HCT116 (cell line): ENCODE data around the gene PAPOLB. TPM values are rescaled to one million over a fixed set of nuclear protein-coding genes. Genes with fewer than 3 reads are reported as not detected.

Experiments used
- ATAC-seq: fragments of 200-7000 bp; cut with Tn5 transposase; 2 replicates; pipeline ENCODE4 v1.9.1; 2020; ENCODE audit warnings: mild to moderate bottlenecking, moderate library complexity
- BruUV-seq: library from RNA; stranded (reverse); fragments of 400-500 nt; replicated peaks from 2 replicates; lab custom pipeline; 2021; lab: Mats Ljungman, UMichigan
- CTCF ChIA-PET: fragments of 300-600 bp; sonication (Branson Sonifier 250); formaldehyde crosslinking; loops from one replicate; lab custom pipeline; 2021; ENCODE audit warnings: antibody characterized with exemption; lab: Charles Lee
- POLR2A ChIA-PET: fragments of 300-600, 350-600 bp; sonication (Branson Sonifier 250); formaldehyde crosslinking; loops from one replicate; lab custom pipeline; 2021; ENCODE audit warnings: antibody characterized with exemption; lab: Charles Lee
- RAD21 ChIA-PET, 2 experiments: fragments of 300-600 bp; sonication (Branson Sonifier 250); formaldehyde crosslinking; loops; one replicate each; lab custom pipeline; 2023; ENCODE audit warnings: low total read pairs in 2 of 2; ENCODE audit not compliant: uncharacterized antibody in 2 of 2, unreplicated experiment in 2 of 2, low non-redundant PET in 1 of 2; lab: Charles Lee
- DNase-seq: peaks from one replicate; pipeline ENCODE4 v3.0.0-alpha.2; 2010; ENCODE audit warnings: low read depth, low spot score
- H2AFZ ChIP-seq: fragments of 200-600 bp; shearing (Covaris generic), sonication (generic); 2 replicates; pipeline ENCODE4 v1.6.1; 2017; ENCODE audit warnings: low read depth, mixed run types, mixed read lengths, antibody characterized with exemption, low read length; ENCODE audit not compliant: poor library complexity, severe bottlenecking
- H3K27ac ChIP-seq: 2 replicates; pipeline ENCODE4 v1.5.1; 2012; ENCODE audit warnings: low read depth, low read length
- H3K27me3 ChIP-seq: fragments of 200-600 bp; sonication (generic); 2 replicates; pipeline ENCODE4 v1.6.1; 2016; ENCODE audit warnings: mixed run types, low read length, mixed read lengths; ENCODE audit not compliant: insufficient read depth
- H3K36me3 ChIP-seq, 2 experiments: fragments of 200-500 bp in 1 of 2; fragments of 200-600 bp in 1 of 2; sonication (Bioruptor generic) in 1 of 2; sonication (generic) in 1 of 2; 2 replicates each; pipeline versions ENCODE4 v1.5.1 to v1.6.1; 2014 to 2016; ENCODE audit warnings: low read length in 2 of 2, inconsistent platforms in 1 of 2, mixed read lengths in 1 of 2, mixed run types in 1 of 2; ENCODE audit not compliant: insufficient read depth in 2 of 2, control insufficient read depth in 1 of 2
- H3K4me1 ChIP-seq, 2 experiments: fragments of 200-600 bp in 1 of 2; sonication (generic) in 1 of 2; 2 replicates each; pipeline versions ENCODE4 v1.5.1 to v1.6.1; 2012 to 2017; ENCODE audit warnings: low read length in 2 of 2, inconsistent platforms in 1 of 2, mild to moderate bottlenecking in 1 of 2, mixed read lengths in 1 of 2, mixed run types in 1 of 2, moderate library complexity in 1 of 2; ENCODE audit not compliant: insufficient read depth in 2 of 2, control insufficient read depth in 1 of 2
- H3K4me2 ChIP-seq: fragments of 200-600 bp; sonication (generic); 2 replicates; pipeline ENCODE4 v1.6.1; 2017; ENCODE audit warnings: mixed run types, low read length, mixed read lengths
- H3K4me3 ChIP-seq, 2 experiments: fragments of 200-600 bp in 1 of 2; sonication (generic) in 1 of 2; replicated peaks in 1 of 2; 2 replicates each; pipeline ENCODE4 v1.5.1; 2011 to 2016; ENCODE audit warnings: low read length in 2 of 2, control low read depth in 1 of 2, low read depth in 1 of 2, mild to moderate bottlenecking in 1 of 2, mixed read lengths in 1 of 2, mixed run types in 1 of 2
- H3K79me2 ChIP-seq: fragments of 200-600 bp; sonication (generic); 2 replicates; pipeline ENCODE4 v1.6.1; 2017; ENCODE audit warnings: mild to moderate bottlenecking, mixed run types, low read length, moderate library complexity, mixed read lengths; ENCODE audit not compliant: insufficient read depth
- H3K9ac ChIP-seq: fragments of 200-600 bp; sonication (generic); 2 replicates; pipeline ENCODE4 v1.6.1; 2016; ENCODE audit warnings: low read length, mixed read lengths
- H3K9me2 ChIP-seq: fragments of 200-600 bp; sonication (generic), shearing (Covaris generic); 2 replicates; pipeline ENCODE4 v1.6.1; 2017; ENCODE audit warnings: mixed run types, mild to moderate bottlenecking, moderate library complexity; ENCODE audit not compliant: insufficient read depth
- H3K9me3 ChIP-seq, 2 experiments: fragments of 200-500 bp in 1 of 2; fragments of 200-600 bp in 1 of 2; sonication (Bioruptor generic) in 1 of 2; sonication (generic) in 1 of 2; 2 replicates each; pipeline ENCODE4 v1.6.1; 2014 to 2017; ENCODE audit warnings: low read length in 2 of 2, mixed read lengths in 2 of 2, inconsistent platforms in 1 of 2, low read depth in 1 of 2, mild to moderate bottlenecking in 1 of 2, mixed run types in 1 of 2, moderate library complexity in 1 of 2; ENCODE audit not compliant: control insufficient read depth in 1 of 2, insufficient read depth in 1 of 2
- H4K20me1 ChIP-seq: fragments of 200-600 bp; sonication (generic), shearing (Covaris generic); 2 replicates; pipeline ENCODE4 v1.6.1; 2017; ENCODE audit warnings: mixed run types, mild to moderate bottlenecking, moderate library complexity; ENCODE audit not compliant: insufficient read depth
- CBX3 ChIP-seq: IDR thresholded peaks from 2 replicates; pipeline ENCODE4 v1.6.1; 2012; ENCODE audit warnings: low read depth
- CEBPB ChIP-seq: IDR thresholded peaks from 2 replicates; pipeline ENCODE4 v1.6.1; 2012; ENCODE audit warnings: low read depth
- EGR1 ChIP-seq: IDR thresholded peaks from 2 replicates; pipeline ENCODE4 v1.6.1; 2012; ENCODE audit warnings: low read depth
- ELF1 ChIP-seq: IDR thresholded peaks from 2 replicates; pipeline ENCODE4 v1.6.1; 2012; ENCODE audit warnings: low read depth, borderline replicate concordance
- EZH2 ChIP-seq: fragments of 200-600 bp; sonication (generic); IDR thresholded peaks from 2 replicates; pipeline ENCODE4 v1.6.1; 2017; ENCODE audit warnings: antibody characterized with exemption, mixed run types
- FOSL1 ChIP-seq: IDR thresholded peaks from 2 replicates; pipeline ENCODE4 v1.6.1; 2012; ENCODE audit warnings: low read depth
- JUND ChIP-seq: IDR thresholded peaks from 2 replicates; pipeline ENCODE4 v1.6.1; 2012
- POLR2A ChIP-seq: IDR thresholded peaks from 2 replicates; pipeline ENCODE4 v1.7.0; 2011; ENCODE audit warnings: borderline replicate concordance; ENCODE audit not compliant: insufficient read depth, insufficient read length; ENCODE audit errors: extremely low read depth
- POLR2AphosphoS5 ChIP-seq: IDR thresholded peaks from 2 replicates; pipeline ENCODE4 v1.6.1; 2011; ENCODE audit warnings: mild to moderate bottlenecking, low read depth, low read length, moderate library complexity
- SIN3A ChIP-seq: IDR thresholded peaks from 2 replicates; pipeline ENCODE4 v1.6.1; 2012; ENCODE audit warnings: low read depth
- SRF ChIP-seq: IDR thresholded peaks from 2 replicates; pipeline ENCODE4 v1.6.1; 2012; ENCODE audit warnings: low read depth
- TCF7L2 ChIP-seq: IDR thresholded peaks from 2 replicates; pipeline ENCODE4 v1.7.0; 2011; ENCODE audit warnings: borderline replicate concordance, inconsistent platforms; ENCODE audit not compliant: insufficient read depth, insufficient read length; ENCODE audit errors: extremely low read depth
- YY1 ChIP-seq: IDR thresholded peaks from 2 replicates; pipeline ENCODE4 v1.6.1; 2011; ENCODE audit warnings: low read length, low read depth, moderate library complexity, mild to moderate bottlenecking; ENCODE audit not compliant: insufficient replicate concordance; ENCODE audit errors: extremely low read depth
- ZFX ChIP-seq: fragments of 450-650 bp; IDR thresholded peaks from 2 replicates; pipeline ENCODE4 v1.6.1; 2017
- ZNF274 ChIP-seq: fragments of 200-500 bp; sonication (Bioruptor generic); IDR thresholded peaks from 2 replicates; pipeline ENCODE4 v1.6.1; 2014; ENCODE audit warnings: mild to moderate bottlenecking, low read depth, low read length, inconsistent platforms
- intact Hi-C: fragments of 100-400 bp; cut with micrococcal nuclease; formaldehyde crosslinking; loops from 2 replicates; pipeline ENCODE4 v1.10.0; 2022
- total RNA-seq: library from RNA; stranded (reverse); gene quantifications from one replicate; pipeline ENCODE4 v1.2.1, GENCODE V29; 2021; ENCODE audit not compliant: unreplicated experiment
- TF ChIP-seq, protein P1 (sequence below): IDR thresholded peaks from 2 replicates; pipeline ENCODE4 v1.6.1; 2012
- TF ChIP-seq, protein P2 (sequence below): IDR thresholded peaks from 2 replicates; pipeline ENCODE4 v1.6.1; 2012
- TF ChIP-seq, protein P3 (sequence below): IDR thresholded peaks from 2 replicates; pipeline ENCODE4 v1.6.1; 2012; ENCODE audit warnings: low read depth
- TF ChIP-seq, protein P4 (sequence below), 3 experiments: fragments of 200-600 bp in 1 of 3; sonication (generic) in 1 of 3; IDR thresholded peaks in 2 of 3; conservative IDR thresholded peaks in 1 of 3; 2 replicates each; pipeline ENCODE4 v1.5.1; 2012 to 2017; ENCODE audit warnings: low read depth in 2 of 3, low read length in 2 of 3, antibody characterized with exemption in 1 of 3, borderline replicate concordance in 1 of 3, control low read depth in 1 of 3, mild to moderate bottlenecking in 1 of 3, mixed read lengths in 1 of 3, mixed run types in 1 of 3, moderate library complexity in 1 of 3; ENCODE audit not compliant: insufficient read depth in 1 of 3
- TF ChIP-seq, protein P5 (sequence below): IDR thresholded peaks from 2 replicates; pipeline ENCODE4 v1.6.1; 2011; ENCODE audit warnings: mild to moderate bottlenecking, low read length, moderate library complexity; ENCODE audit not compliant: insufficient replicate concordance; ENCODE audit errors: extremely low read depth

PAPOLB gene
- total RNA-seq, 1 experiment from 2014 or later, result 0.20 TPM

DNA sequence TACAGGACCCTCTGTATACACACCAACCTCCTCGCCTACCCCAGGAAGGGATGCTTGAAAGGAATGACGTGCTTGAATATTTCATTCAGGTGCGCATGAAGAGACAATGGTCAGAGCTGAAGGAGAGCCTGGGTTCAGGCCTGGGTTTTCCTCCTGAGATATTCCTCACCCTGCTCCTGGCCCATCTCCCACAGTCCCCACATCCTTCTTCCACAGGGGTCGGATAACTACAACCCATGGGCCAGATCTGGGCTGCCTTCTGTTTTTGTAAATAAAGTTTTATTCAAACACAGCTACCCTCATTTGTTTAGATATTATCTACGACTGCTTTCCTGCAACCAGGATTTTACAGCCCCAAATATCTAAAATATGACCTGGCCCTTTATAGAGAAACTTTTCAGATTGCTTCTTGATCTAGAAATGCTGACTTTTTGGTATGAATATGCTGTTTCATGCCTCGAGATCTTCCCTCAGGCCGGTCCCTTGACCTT lies 23.5 kb upstream of the PAPOLB start:
- no peak overlapping the region for H3K27ac ChIP-seq
- ATAC-seq (no peak), DNase-seq (no peak)
- no peak overlapping the region for H2AFZ ChIP-seq
- BruUV-seq, result no TSS peak
- no peaks in the 10 kb centered on the region for H3K27me3 ChIP-seq
- TF ChIP-seq SRF, result no peak
- TF ChIP-seq TCF7L2, result no peak
- TF ChIP-seq ZNF274, result no peak
- no peak for TF ChIP-seq EGR1
- TF ChIP-seq CEBPB, result no peak
- TF ChIP-seq POLR2A, result no peak
- TF ChIP-seq FOSL1, result no peak
- no peak for TF ChIP-seq ZFX
- TF ChIP-seq EZH2, result no peak
- no peak for TF ChIP-seq ELF1
- TF ChIP-seq, protein P1, sequence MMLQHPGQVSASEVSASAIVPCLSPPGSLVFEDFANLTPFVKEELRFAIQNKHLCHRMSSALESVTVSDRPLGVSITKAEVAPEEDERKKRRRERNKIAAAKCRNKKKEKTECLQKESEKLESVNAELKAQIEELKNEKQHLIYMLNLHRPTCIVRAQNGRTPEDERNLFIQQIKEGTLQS, result no peak
- TF ChIP-seq JUND, result no peak
- TF ChIP-seq, protein P2, sequence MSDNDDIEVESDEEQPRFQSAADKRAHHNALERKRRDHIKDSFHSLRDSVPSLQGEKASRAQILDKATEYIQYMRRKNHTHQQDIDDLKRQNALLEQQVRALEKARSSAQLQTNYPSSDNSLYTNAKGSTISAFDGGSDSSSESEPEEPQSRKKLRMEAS, result no peak
- no peak for TF ChIP-seq POLR2AphosphoS5
- no peak for TF ChIP-seq YY1
- TF ChIP-seq, protein P3, sequence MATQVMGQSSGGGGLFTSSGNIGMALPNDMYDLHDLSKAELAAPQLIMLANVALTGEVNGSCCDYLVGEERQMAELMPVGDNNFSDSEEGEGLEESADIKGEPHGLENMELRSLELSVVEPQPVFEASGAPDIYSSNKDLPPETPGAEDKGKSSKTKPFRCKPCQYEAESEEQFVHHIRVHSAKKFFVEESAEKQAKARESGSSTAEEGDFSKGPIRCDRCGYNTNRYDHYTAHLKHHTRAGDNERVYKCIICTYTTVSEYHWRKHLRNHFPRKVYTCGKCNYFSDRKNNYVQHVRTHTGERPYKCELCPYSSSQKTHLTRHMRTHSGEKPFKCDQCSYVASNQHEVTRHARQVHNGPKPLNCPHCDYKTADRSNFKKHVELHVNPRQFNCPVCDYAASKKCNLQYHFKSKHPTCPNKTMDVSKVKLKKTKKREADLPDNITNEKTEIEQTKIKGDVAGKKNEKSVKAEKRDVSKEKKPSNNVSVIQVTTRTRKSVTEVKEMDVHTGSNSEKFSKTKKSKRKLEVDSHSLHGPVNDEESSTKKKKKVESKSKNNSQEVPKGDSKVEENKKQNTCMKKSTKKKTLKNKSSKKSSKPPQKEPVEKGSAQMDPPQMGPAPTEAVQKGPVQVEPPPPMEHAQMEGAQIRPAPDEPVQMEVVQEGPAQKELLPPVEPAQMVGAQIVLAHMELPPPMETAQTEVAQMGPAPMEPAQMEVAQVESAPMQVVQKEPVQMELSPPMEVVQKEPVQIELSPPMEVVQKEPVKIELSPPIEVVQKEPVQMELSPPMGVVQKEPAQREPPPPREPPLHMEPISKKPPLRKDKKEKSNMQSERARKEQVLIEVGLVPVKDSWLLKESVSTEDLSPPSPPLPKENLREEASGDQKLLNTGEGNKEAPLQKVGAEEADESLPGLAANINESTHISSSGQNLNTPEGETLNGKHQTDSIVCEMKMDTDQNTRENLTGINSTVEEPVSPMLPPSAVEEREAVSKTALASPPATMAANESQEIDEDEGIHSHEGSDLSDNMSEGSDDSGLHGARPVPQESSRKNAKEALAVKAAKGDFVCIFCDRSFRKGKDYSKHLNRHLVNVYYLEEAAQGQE, result no peak
- no peak for TF ChIP-seq SIN3A
- TF ChIP-seq, protein P4, sequence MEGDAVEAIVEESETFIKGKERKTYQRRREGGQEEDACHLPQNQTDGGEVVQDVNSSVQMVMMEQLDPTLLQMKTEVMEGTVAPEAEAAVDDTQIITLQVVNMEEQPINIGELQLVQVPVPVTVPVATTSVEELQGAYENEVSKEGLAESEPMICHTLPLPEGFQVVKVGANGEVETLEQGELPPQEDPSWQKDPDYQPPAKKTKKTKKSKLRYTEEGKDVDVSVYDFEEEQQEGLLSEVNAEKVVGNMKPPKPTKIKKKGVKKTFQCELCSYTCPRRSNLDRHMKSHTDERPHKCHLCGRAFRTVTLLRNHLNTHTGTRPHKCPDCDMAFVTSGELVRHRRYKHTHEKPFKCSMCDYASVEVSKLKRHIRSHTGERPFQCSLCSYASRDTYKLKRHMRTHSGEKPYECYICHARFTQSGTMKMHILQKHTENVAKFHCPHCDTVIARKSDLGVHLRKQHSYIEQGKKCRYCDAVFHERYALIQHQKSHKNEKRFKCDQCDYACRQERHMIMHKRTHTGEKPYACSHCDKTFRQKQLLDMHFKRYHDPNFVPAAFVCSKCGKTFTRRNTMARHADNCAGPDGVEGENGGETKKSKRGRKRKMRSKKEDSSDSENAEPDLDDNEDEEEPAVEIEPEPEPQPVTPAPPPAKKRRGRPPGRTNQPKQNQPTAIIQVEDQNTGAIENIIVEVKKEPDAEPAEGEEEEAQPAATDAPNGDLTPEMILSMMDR (IDR thresholded peaks at IDR 0.05 in 2 of 3, conservative IDR thresholded peaks at IDR 0.05 in 1 of 3; ENCODE audit: borderline replicate concordance in 1 of 3, insufficient read depth in 1 of 3, low read depth in 2 of 3, low read length in 2 of 3), result no peak
- TF ChIP-seq CBX3, result no peak
- TF ChIP-seq, protein P5, sequence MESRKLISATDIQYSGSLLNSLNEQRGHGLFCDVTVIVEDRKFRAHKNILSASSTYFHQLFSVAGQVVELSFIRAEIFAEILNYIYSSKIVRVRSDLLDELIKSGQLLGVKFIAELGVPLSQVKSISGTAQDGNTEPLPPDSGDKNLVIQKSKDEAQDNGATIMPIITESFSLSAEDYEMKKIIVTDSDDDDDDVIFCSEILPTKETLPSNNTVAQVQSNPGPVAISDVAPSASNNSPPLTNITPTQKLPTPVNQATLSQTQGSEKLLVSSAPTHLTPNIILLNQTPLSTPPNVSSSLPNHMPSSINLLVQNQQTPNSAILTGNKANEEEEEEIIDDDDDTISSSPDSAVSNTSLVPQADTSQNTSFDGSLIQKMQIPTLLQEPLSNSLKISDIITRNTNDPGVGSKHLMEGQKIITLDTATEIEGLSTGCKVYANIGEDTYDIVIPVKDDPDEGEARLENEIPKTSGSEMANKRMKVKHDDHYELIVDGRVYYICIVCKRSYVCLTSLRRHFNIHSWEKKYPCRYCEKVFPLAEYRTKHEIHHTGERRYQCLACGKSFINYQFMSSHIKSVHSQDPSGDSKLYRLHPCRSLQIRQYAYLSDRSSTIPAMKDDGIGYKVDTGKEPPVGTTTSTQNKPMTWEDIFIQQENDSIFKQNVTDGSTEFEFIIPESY, result no peak
- RAD21 ChIA-PET, result no interaction called here
- H3K9me3 ChIP-seq, result no peaks in the 10 kb centered on the region
- POLR2A ChIA-PET, result interaction anchor here (0.6 kb wide), 1 partner anchor 128 kb away, joined by 3 read pairs; no protein-coding TSS in a partner anchor
- 0 out of 2 replicates have a peak, but pooled peaks cover 4% of the 10 kb centered on the region for H3K79me2 ChIP-seq
- no peak overlapping the region for H3K9ac ChIP-seq
- no peaks in the 10 kb centered on the region for H3K9me2 ChIP-seq
- no peak overlapping the region for H3K4me2 ChIP-seq
- peaks cover 0 to 8% of the 10 kb centered on the region in 2 experiments; a peak in 2 of 4 replicates for H3K4me1 ChIP-seq
- intact Hi-C loops, result no loop called here
- CTCF ChIA-PET, result interaction anchor here (0.6 to 2.2 kb wide), 2 partner anchors 36 to 93 kb away, joined by 3 to 8 read pairs; no protein-coding TSS in a partner anchor
- H3K36me3 ChIP-seq, result no peaks in the 10 kb centered on the region
- no peak overlapping the region for H3K4me3 ChIP-seq
- no peaks in the 10 kb centered on the region for H4K20me1 ChIP-seq
